ENCODE data around the gene SMIM33. TPM values are rescaled to one million over a fixed set of nuclear protein-coding genes. Genes with fewer than 3 reads are reported as not detected.

SMIM33 gene
- polyA plus RNA-seq, 1 donor from 2014 or later = not detected

GRCh38 chr5:139451176-139451575 lies 19.6 kb upstream of the SMIM33 start:
- Mint-ChIP-seq H3K4me3 (no peak overlapping the region), H3K27me3 (no peaks in the 10 kb centered on the region), H3K36me3 (no peaks in the 10 kb centered on the region), H3K9me3 (peaks cover 0 to 1% (median 0%) of the 10 kb centered on the region in 3 donors), H3K27ac (no peak overlapping the region), H3K4me1 (peaks cover under 1 to 6% (median 3%) of the 10 kb centered on the region in 3 donors)

- H3K9me3 Mint-ChIP-seq = peaks cover 0 to 1% (median 0%) of the 10 kb centered on the region in 3 donors
- H3K27me3 Mint-ChIP-seq = no peaks in the 10 kb centered on the region
- no peak overlapping the region for H3K27ac Mint-ChIP-seq
- H3K36me3 Mint-ChIP-seq = no peaks in the 10 kb centered on the region
- H3K4me1 Mint-ChIP-seq = peaks cover 3 to 8% (median 6%) of the 10 kb centered on the region in 3 donors
- no peak overlapping the region for H3K4me3 Mint-ChIP-seq
Measured at GRCh38 chr5:139451878-139452660, 18.7 kb upstream of the SMIM33 start.

GRCh38 chr5:139453683-139454567 lies 16.9 kb upstream of the SMIM33 start:
- Mint-ChIP-seq H3K36me3 (no peaks in the 10 kb centered on the region), H3K9me3 (no peaks in the 10 kb centered on the region), H3K27ac (no peak overlapping the region), H3K4me1 (peaks cover 5 to 8% (median 7%) of the 10 kb centered on the region in 3 donors), H3K27me3 (no peaks in the 10 kb centered on the region), H3K4me3 (no peak overlapping the region)

- Mint-ChIP-seq H3K36me3 (no peaks in the 10 kb centered on the region), H3K4me1 (peaks cover 9 to 13% (median 10%) of the 10 kb centered on the region in 3 donors), H3K4me3 (peak overlapping the region in 1 of 4 donors; percentile 30)
Measured at GRCh38 chr5:139454568-139455290, 16.1 kb upstream of the SMIM33 start.

GRCh38 chr5:139456776-139457175 lies 14.0 kb upstream of the SMIM33 start:
- Mint-ChIP-seq H3K36me3 (no peaks in the 10 kb centered on the region), H3K27ac (peak overlapping the region in 1 of 3 donors; percentile 67), H3K4me3 (no peak overlapping the region), H3K9me3 (no peaks in the 10 kb centered on the region), H3K27me3 (peaks cover 1% of the 10 kb centered on the region), H3K4me1 (peaks cover 9 to 13% (median 10%) of the 10 kb centered on the region in 3 donors)

More at GRCh38 chr5:139454568-139455290, 16.1 kb upstream of the SMIM33 start:
- Mint-ChIP-seq H3K27ac (no peak overlapping the region), H3K9me3 (no peaks in the 10 kb centered on the region), H3K27me3 (peaks cover 1% of the 10 kb centered on the region)

- Mint-ChIP-seq H3K4me3 (no peak overlapping the region), H3K9me3 (no peaks in the 10 kb centered on the region), H3K36me3 (no peaks in the 10 kb centered on the region), H3K4me1 (peaks cover 9 to 13% (median 10%) of the 10 kb centered on the region in 3 donors), H3K27ac (no peak overlapping the region), H3K27me3 (peaks cover 1% of the 10 kb centered on the region)
Measured at GRCh38 chr5:139457241-139457640, 13.6 kb upstream of the SMIM33 start.

- Mint-ChIP-seq H3K27me3 (peaks cover 1% of the 10 kb centered on the region), H3K36me3 (no peaks in the 10 kb centered on the region), H3K4me3 (peak overlapping the region in 1 of 4 donors; percentile 13), H3K4me1 (peaks cover 9 to 13% (median 10%) of the 10 kb centered on the region in 3 donors), H3K27ac (peak overlapping the region in 1 of 3 donors; percentile 13), H3K9me3 (no peaks in the 10 kb centered on the region)
Measured at GRCh38 chr5:139457653-139458306, 13.0 kb upstream of the SMIM33 start.

- Mint-ChIP-seq H3K36me3 (no peaks in the 10 kb centered on the region), H3K27me3 (peaks cover 1% of the 10 kb centered on the region), H3K4me3 (peak overlapping the region in 1 of 4 donors; percentile 60), H3K27ac (peak overlapping the region in 2 of 3 donors; percentile 46 to 77), H3K9me3 (no peaks in the 10 kb centered on the region), H3K4me1 (peaks cover 7 to 13% (median 9%) of the 10 kb centered on the region in 3 donors)
Measured at GRCh38 chr5:139458580-139459407, 12.0 kb upstream of the SMIM33 start.

GRCh38 chr5:139459451-139459934 lies 11.3 kb upstream of the SMIM33 start:
- Mint-ChIP-seq H3K9me3 (no peaks in the 10 kb centered on the region), H3K4me1 (peaks cover 7 to 13% (median 9%) of the 10 kb centered on the region in 3 donors), H3K36me3 (no peaks in the 10 kb centered on the region), H3K4me3 (peak overlapping the region in 1 of 4 donors; percentile 60), H3K27ac (peak overlapping the region in 1 of 3 donors; percentile 77), H3K27me3 (peaks cover 1% of the 10 kb centered on the region)

GRCh38 chr5:139460455-139460854 lies 10.3 kb upstream of the SMIM33 start:
- no peak overlapping the region for H3K4me3 Mint-ChIP-seq
- H3K9me3 Mint-ChIP-seq = no peaks in the 10 kb centered on the region
- H3K27me3 Mint-ChIP-seq = peaks cover 1% of the 10 kb centered on the region
- peak overlapping the region in 1 of 3 donors; percentile 43 for H3K27ac Mint-ChIP-seq
- H3K4me1 Mint-ChIP-seq = peaks cover 7 to 13% (median 9%) of the 10 kb centered on the region in 3 donors
- H3K36me3 Mint-ChIP-seq = no peaks in the 10 kb centered on the region

GRCh38 chr5:139461176-139461575 lies 9.6 kb upstream of the SMIM33 start:
- Mint-ChIP-seq H3K9me3 (no peaks in the 10 kb centered on the region), H3K4me1 (peaks cover 7 to 13% (median 7%) of the 10 kb centered on the region in 3 donors), H3K4me3 (no peak overlapping the region), H3K27me3 (peaks cover 3% of the 10 kb centered on the region), H3K36me3 (no peaks in the 10 kb centered on the region), H3K27ac (no peak overlapping the region)

GRCh38 chr5:139461698-139462097 lies 9.1 kb upstream of the SMIM33 start:
- Mint-ChIP-seq H3K4me3 (no peak overlapping the region), H3K36me3 (no peaks in the 10 kb centered on the region), H3K4me1 (peaks cover 5 to 8% (median 7%) of the 10 kb centered on the region in 3 donors), H3K27ac (no peak overlapping the region), H3K9me3 (no peaks in the 10 kb centered on the region), H3K27me3 (peaks cover 4% of the 10 kb centered on the region)

- peak within 1 kb of the TSS in 1 of 4 donors; percentile 73 for H3K4me3 Mint-ChIP-seq
- H3K27me3 Mint-ChIP-seq = peaks cover 6% of the 10 kb centered on the region
- H3K4me1 Mint-ChIP-seq = peaks cover 5 to 8% (median 7%) of the 10 kb centered on the region in 3 donors
- no peaks in the 10 kb centered on the region for H3K9me3 Mint-ChIP-seq
- no peak within 1 kb of the TSS for H3K27ac Mint-ChIP-seq
- H3K36me3 Mint-ChIP-seq = no peaks in the 10 kb centered on the region
Measured at GRCh38 chr5:139462586-139463276, 8.1 kb upstream of the SMIM33 start, which contains the start of gene ECSCR. ECSCR (minus strand) TSS chr5:139462743; CDS start chr5:139462670, 73 bp downstream.
